ENCODE measurements around the gene VWA8. TPM values are rescaled to one million over a fixed set of nuclear protein-coding genes. Genes with fewer than 3 reads are reported as not detected.
"Not testable (repeated sequence)": the region's sequence is repeated elsewhere in the genome, so short reads cannot be mapped to it uniquely, and the experiment has no call there.

VWA8 gene
- total RNA-seq, 1 donor from 2014 or later = 21.4 TPM

GRCh38 chr13:41774605-41775218 is 186.2 kb downstream of the VWA8 start:
- intact Hi-C loops (cut with DNase I) = no loop called here
- no peak for ATAC-seq
- no peak for DNase-seq (ENCODE audit: low spot score)

GRCh38 chr13:41767801-41768200 is 193.1 kb downstream of the VWA8 start:
- DNase-seq (ENCODE audit: low spot score) (no peak), ATAC-seq (no peak)
- intact Hi-C loops (cut with DNase I) = no loop called here

- DNase-seq (ENCODE audit: low spot score) (no peak), ATAC-seq (no peak)
- intact Hi-C loops (cut with DNase I) = no loop called here
Measured at GRCh38 chr13:41766439-41766838, 194.5 kb downstream of the VWA8 start.

GRCh38 chr13:41765813-41766212 is 195.1 kb downstream of the VWA8 start:
- no peak for DNase-seq (ENCODE audit: low spot score)
- intact Hi-C loops (cut with DNase I) = no loop called here
- peak; percentile 60 for ATAC-seq

- DNase-seq (ENCODE audit: low spot score) (no peak), ATAC-seq (peak; percentile 17)
- intact Hi-C loops (cut with DNase I) = no loop called here
Measured at GRCh38 chr13:41765020-41765419, 195.9 kb downstream of the VWA8 start.

GRCh38 chr13:41764558-41764957 is 196.4 kb downstream of the VWA8 start:
- DNase-seq (ENCODE audit: low spot score) (no peak), ATAC-seq (no peak)
- intact Hi-C loops (cut with DNase I) = no loop called here

- ATAC-seq = no peak
- intact Hi-C loops (cut with DNase I) = no loop called here
- no peak for DNase-seq (ENCODE audit: low spot score)
Measured at GRCh38 chr13:41763782-41764181, 197.1 kb downstream of the VWA8 start.

- intact Hi-C loops (cut with DNase I) = no loop called here
- no peak for ATAC-seq
- DNase-seq (ENCODE audit: low spot score) = no peak
Measured at GRCh38 chr13:41762796-41763195, 198.1 kb downstream of the VWA8 start.

GRCh38 chr13:41756198-41756880 is 204.6 kb downstream of the VWA8 start:
- ATAC-seq = no peak
- DNase-seq (ENCODE audit: low spot score) = no peak
- intact Hi-C loops (cut with DNase I) = no loop called here

- DNase-seq (ENCODE audit: low spot score) = no peak
- intact Hi-C loops (cut with DNase I) = no loop called here
- no peak for ATAC-seq
Measured at GRCh38 chr13:41751734-41752445, 209.0 kb downstream of the VWA8 start.

GRCh38 chr13:41751277-41751676 is 209.6 kb downstream of the VWA8 start:
- DNase-seq (ENCODE audit: low spot score) = no peak
- intact Hi-C loops (cut with DNase I) = no loop called here

GRCh38 chr13:41746259-41746658 is 214.7 kb downstream of the VWA8 start:
- intact Hi-C loops (cut with DNase I) = no loop called here
- ATAC-seq (no peak), DNase-seq (ENCODE audit: low spot score) (no peak)

More at GRCh38 chr13:41751277-41751676, 209.6 kb downstream of the VWA8 start:
- ATAC-seq = peak; percentile 85

GRCh38 chr13:41745496-41745895 is 215.4 kb downstream of the VWA8 start:
- ATAC-seq; intact Hi-C loops (cut with DNase I); DNase-seq (ENCODE audit: low spot score): not testable (repeated sequence)

- intact Hi-C loops (cut with DNase I) = no loop called here
- no peak for DNase-seq (ENCODE audit: low spot score)
- ATAC-seq = no peak
Measured at GRCh38 chr13:41742917-41743552, 217.9 kb downstream of the VWA8 start.

GRCh38 chr13:41740479-41740878 is 220.4 kb downstream of the VWA8 start:
- DNase-seq (ENCODE audit: low spot score) (no peak), ATAC-seq (no peak)
- intact Hi-C loops (cut with DNase I) = no loop called here

GRCh38 chr13:41722684-41723535 is 238.0 kb downstream of the VWA8 start:
- ATAC-seq (no peak), DNase-seq (ENCODE audit: low spot score) (no peak)
- intact Hi-C loops (cut with DNase I) = no loop called here

- ATAC-seq (no peak), DNase-seq (ENCODE audit: low spot score) (no peak)
- intact Hi-C loops (cut with DNase I) = no loop called here
Measured at GRCh38 chr13:41720839-41721561, 239.9 kb downstream of the VWA8 start.

- DNase-seq (ENCODE audit: low spot score) (no peak), ATAC-seq (no peak)
- intact Hi-C loops (cut with DNase I) = no loop called here
Measured at GRCh38 chr13:41716236-41716635, 244.7 kb downstream of the VWA8 start.
